ENCODE measurements around the gene PACRG.

The PACRG gene

GRCh38 chr6:163287626-163288025, 559.9 kb downstream of the PACRG start:
- no peak overlapping the region for H3K4me3 ChIP-seq (ENCODE audit: control insufficient read depth, low read depth, low read length)
- TF ChIP-seq, protein P1, sequence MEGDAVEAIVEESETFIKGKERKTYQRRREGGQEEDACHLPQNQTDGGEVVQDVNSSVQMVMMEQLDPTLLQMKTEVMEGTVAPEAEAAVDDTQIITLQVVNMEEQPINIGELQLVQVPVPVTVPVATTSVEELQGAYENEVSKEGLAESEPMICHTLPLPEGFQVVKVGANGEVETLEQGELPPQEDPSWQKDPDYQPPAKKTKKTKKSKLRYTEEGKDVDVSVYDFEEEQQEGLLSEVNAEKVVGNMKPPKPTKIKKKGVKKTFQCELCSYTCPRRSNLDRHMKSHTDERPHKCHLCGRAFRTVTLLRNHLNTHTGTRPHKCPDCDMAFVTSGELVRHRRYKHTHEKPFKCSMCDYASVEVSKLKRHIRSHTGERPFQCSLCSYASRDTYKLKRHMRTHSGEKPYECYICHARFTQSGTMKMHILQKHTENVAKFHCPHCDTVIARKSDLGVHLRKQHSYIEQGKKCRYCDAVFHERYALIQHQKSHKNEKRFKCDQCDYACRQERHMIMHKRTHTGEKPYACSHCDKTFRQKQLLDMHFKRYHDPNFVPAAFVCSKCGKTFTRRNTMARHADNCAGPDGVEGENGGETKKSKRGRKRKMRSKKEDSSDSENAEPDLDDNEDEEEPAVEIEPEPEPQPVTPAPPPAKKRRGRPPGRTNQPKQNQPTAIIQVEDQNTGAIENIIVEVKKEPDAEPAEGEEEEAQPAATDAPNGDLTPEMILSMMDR (IDR thresholded peaks at IDR 0.05; ENCODE audit: control insufficient read depth, insufficient read depth, low read depth, low read length, missing control alignments) = no peak

GRCh38 chr6:163288066-163288465, 560.3 kb downstream of the PACRG start:
- H3K4me3 ChIP-seq (ENCODE audit: control insufficient read depth, low read depth, low read length) = no peak overlapping the region
- TF ChIP-seq, protein P1 (IDR thresholded peaks at IDR 0.05; ENCODE audit: control insufficient read depth, insufficient read depth, low read depth, low read length, missing control alignments) = no peak
- no peak for DNase-seq (ENCODE audit: low read depth)

More at GRCh38 chr6:163287626-163288025, 559.9 kb downstream of the PACRG start:
- no peak for DNase-seq (ENCODE audit: low read depth)

- TF ChIP-seq, protein P1 (IDR thresholded peaks at IDR 0.05; ENCODE audit: control insufficient read depth, insufficient read depth, low read depth, low read length, missing control alignments) = no peak
- DNase-seq (ENCODE audit: low read depth) = no peak
- no peak overlapping the region for H3K4me3 ChIP-seq (ENCODE audit: control insufficient read depth, low read depth, low read length)
These were observed 561.1 kb downstream of the PACRG start for GRCh38 chr6:163288915-163289314.

GRCh38 chr6:163289447-163289846, 561.7 kb downstream of the PACRG start:
- no peak overlapping the region for H3K4me3 ChIP-seq (ENCODE audit: control insufficient read depth, low read depth, low read length)
- no peak for DNase-seq (ENCODE audit: low read depth)
- TF ChIP-seq, protein P1 (IDR thresholded peaks at IDR 0.05; ENCODE audit: control insufficient read depth, insufficient read depth, low read depth, low read length, missing control alignments) = no peak

DNA sequence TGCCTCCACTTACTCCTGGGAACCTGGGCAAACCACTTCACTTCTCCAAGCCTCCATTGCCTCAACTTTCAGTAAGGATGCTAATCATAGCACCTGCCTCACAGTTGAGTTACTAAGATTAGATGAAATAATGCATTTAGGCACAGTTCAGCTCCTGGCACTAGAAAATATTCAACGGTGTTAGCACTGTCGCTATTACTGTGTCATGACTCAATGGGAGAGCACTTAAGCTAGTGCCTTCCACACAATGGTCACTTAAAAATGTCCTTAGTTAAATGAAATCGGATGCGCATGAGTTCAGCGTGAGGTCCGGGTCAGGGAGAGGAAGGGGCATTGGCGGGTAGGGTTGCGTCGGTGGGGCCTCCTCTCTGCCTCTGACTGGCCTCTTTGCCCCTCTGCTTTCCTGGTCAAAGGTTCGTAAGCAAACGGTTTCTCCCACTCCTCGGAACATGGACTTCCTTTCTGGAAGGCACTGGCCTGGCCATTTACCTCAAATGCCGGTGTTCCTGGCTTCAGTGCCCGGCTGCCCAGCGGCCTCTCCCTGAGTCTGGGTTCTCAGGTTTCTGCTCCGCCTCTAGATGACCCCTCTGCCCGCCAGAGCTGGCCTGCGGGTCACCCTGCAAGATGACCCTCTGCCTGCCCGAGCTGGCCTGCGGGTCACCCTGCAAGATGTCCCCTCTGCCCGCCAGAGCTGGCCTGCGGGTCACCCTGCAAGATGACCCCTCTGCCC, 562.9 kb downstream of the PACRG start:
- TF ChIP-seq, protein P1 (IDR thresholded peaks at IDR 0.05; ENCODE audit: control insufficient read depth, insufficient read depth, low read depth, low read length, missing control alignments) = no peak
- no peak overlapping the region for H3K4me3 ChIP-seq (ENCODE audit: control insufficient read depth, low read depth, low read length)
- no peak for DNase-seq (ENCODE audit: low read depth)

DNA sequence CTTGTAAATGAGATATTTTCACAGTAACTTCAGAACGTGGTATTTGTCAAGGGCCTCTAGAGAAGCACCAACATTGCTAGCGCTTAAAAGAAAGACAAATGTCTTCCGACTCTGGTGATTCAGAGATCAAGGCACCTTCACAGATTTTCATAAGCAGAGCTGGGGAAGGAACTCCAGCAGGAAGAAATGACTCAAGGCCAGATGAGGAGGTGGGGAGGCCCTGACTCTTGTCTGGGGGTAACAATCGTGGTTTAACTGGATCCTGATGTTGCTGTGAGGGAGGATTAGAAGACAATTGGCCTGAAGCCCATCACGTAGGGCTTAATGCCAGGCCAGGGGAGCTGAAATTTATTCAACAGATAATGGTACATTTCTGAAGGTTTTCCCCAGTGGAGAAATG, 563.8 kb downstream of the PACRG start:
- no peak for DNase-seq (ENCODE audit: low read depth)
- H3K4me3 ChIP-seq (ENCODE audit: control insufficient read depth, low read depth, low read length) = no peak overlapping the region
- TF ChIP-seq, protein P1 (IDR thresholded peaks at IDR 0.05; ENCODE audit: control insufficient read depth, insufficient read depth, low read depth, low read length, missing control alignments) = no peak
